Memory B cell (primary cell): ENCODE measurements around the gene ELK3.
A peak's percentile ranks its signal among the peaks of the same experiment; 100 is the strongest.

Experiments
- ATAC-seq: fragments of 150-1000 bp; cut with Tn5 transposase; 2 replicates; pipeline ENCODE4 v1.10.0; 2021; ENCODE audit warnings: low read depth, mild to moderate bottlenecking, moderate library complexity
- DNase-seq, 2 donors: peaks; one replicate each; pipeline ENCODE4 v3.0.0; 2022; ENCODE audit warnings: low spot score in 2 of 2
- H3K27ac Mint-ChIP-seq: one replicate; pipeline ENCODE4 v1.8.0; 2022; ENCODE audit warnings: mild to moderate bottlenecking, moderate library complexity, mixed read lengths
- H3K27me3 Mint-ChIP-seq: one replicate; pipeline ENCODE4 v1.8.0; 2022; ENCODE audit warnings: mixed read lengths
- H3K36me3 Mint-ChIP-seq: one replicate; pipeline ENCODE4 v1.8.0; 2022; ENCODE audit warnings: mild to moderate bottlenecking, mixed read lengths
- H3K4me1 Mint-ChIP-seq: one replicate; pipeline ENCODE4 v1.8.0; 2022; ENCODE audit warnings: mixed read lengths
- H3K4me3 Mint-ChIP-seq: one replicate; pipeline ENCODE4 v1.8.0; 2022; ENCODE audit warnings: mild to moderate bottlenecking, moderate library complexity, mixed read lengths
- H3K9me3 Mint-ChIP-seq: one replicate; pipeline ENCODE4 v1.8.0; 2022; ENCODE audit warnings: mixed read lengths

ELK3 gene

GRCh38 chr12:96226801-96227348 is 32.7 kb downstream of the ELK3 start:
- H3K4me3 Mint-ChIP-seq = no peak overlapping the region
- no peaks in the 10 kb centered on the region for H3K27me3 Mint-ChIP-seq
- peak overlapping the region; percentile 46 for H3K27ac Mint-ChIP-seq
- H3K4me1 Mint-ChIP-seq = peaks cover 33% of the 10 kb centered on the region
- ATAC-seq (no peak), DNase-seq (no peak)
- peaks cover 29% of the 10 kb centered on the region for H3K36me3 Mint-ChIP-seq
- H3K9me3 Mint-ChIP-seq = no peaks in the 10 kb centered on the region

GRCh38 chr12:96227365-96228106 is 33.4 kb downstream of the ELK3 start:
- H3K36me3 Mint-ChIP-seq = peaks cover 28% of the 10 kb centered on the region
- ATAC-seq (no peak), DNase-seq (no peak)
- H3K27me3 Mint-ChIP-seq = no peaks in the 10 kb centered on the region
- H3K27ac Mint-ChIP-seq = peak overlapping the region; percentile 46
- H3K9me3 Mint-ChIP-seq = no peaks in the 10 kb centered on the region
- no peak overlapping the region for H3K4me3 Mint-ChIP-seq
- H3K4me1 Mint-ChIP-seq = peaks cover 35% of the 10 kb centered on the region

- Mint-ChIP-seq H3K36me3 (peaks cover 28% of the 10 kb centered on the region), H3K4me3 (no peak overlapping the region), H3K27ac (no peak overlapping the region), H3K9me3 (no peaks in the 10 kb centered on the region), H3K4me1 (peaks cover 27% of the 10 kb centered on the region), H3K27me3 (no peaks in the 10 kb centered on the region)
- DNase-seq (no peak), ATAC-seq (no peak)
Observed at GRCh38 chr12:96228566-96229248, 34.5 kb downstream of the ELK3 start.

- H3K9me3 Mint-ChIP-seq = no peaks in the 10 kb centered on the region
- H3K4me1 Mint-ChIP-seq = peaks cover 20% of the 10 kb centered on the region
- H3K27ac Mint-ChIP-seq = no peak overlapping the region
- H3K36me3 Mint-ChIP-seq = peaks cover 26% of the 10 kb centered on the region
- DNase-seq (no peak), ATAC-seq (no peak)
- no peak overlapping the region for H3K4me3 Mint-ChIP-seq
- no peaks in the 10 kb centered on the region for H3K27me3 Mint-ChIP-seq
Observed at GRCh38 chr12:96230646-96231045, 36.5 kb downstream of the ELK3 start.

GRCh38 chr12:96233168-96233567 is 39.0 kb downstream of the ELK3 start:
- Mint-ChIP-seq H3K27ac (peak overlapping the region; percentile 81), H3K27me3 (no peaks in the 10 kb centered on the region), H3K9me3 (no peaks in the 10 kb centered on the region), H3K36me3 (peaks cover 16% of the 10 kb centered on the region), H3K4me3 (no peak overlapping the region), H3K4me1 (peaks cover 18% of the 10 kb centered on the region)
- no peak for ATAC-seq
- DNase-seq = no peak

- DNase-seq (no peak), ATAC-seq (no peak)
- peaks cover 17% of the 10 kb centered on the region for H3K4me1 Mint-ChIP-seq
- H3K36me3 Mint-ChIP-seq = peaks cover 16% of the 10 kb centered on the region
- no peaks in the 10 kb centered on the region for H3K9me3 Mint-ChIP-seq
- no peak overlapping the region for H3K27ac Mint-ChIP-seq
- H3K4me3 Mint-ChIP-seq = no peak overlapping the region
- H3K27me3 Mint-ChIP-seq = no peaks in the 10 kb centered on the region
Observed at GRCh38 chr12:96233939-96234461, 39.8 kb downstream of the ELK3 start.

GRCh38 chr12:96234591-96235483 is 40.7 kb downstream of the ELK3 start:
- H3K36me3 Mint-ChIP-seq = peaks cover 16% of the 10 kb centered on the region
- no peak overlapping the region for H3K27ac Mint-ChIP-seq
- H3K27me3 Mint-ChIP-seq = no peaks in the 10 kb centered on the region
- no peak for ATAC-seq
- H3K4me1 Mint-ChIP-seq = peaks cover 17% of the 10 kb centered on the region
- DNase-seq = no peak
- H3K4me3 Mint-ChIP-seq = no peak overlapping the region
- no peaks in the 10 kb centered on the region for H3K9me3 Mint-ChIP-seq

- no peaks in the 10 kb centered on the region for H3K27me3 Mint-ChIP-seq
- H3K27ac Mint-ChIP-seq = no peak overlapping the region
- no peak overlapping the region for H3K4me3 Mint-ChIP-seq
- no peak for ATAC-seq
- H3K9me3 Mint-ChIP-seq = no peaks in the 10 kb centered on the region
- no peak for DNase-seq
- peaks cover 21% of the 10 kb centered on the region for H3K4me1 Mint-ChIP-seq
- peaks cover 16% of the 10 kb centered on the region for H3K36me3 Mint-ChIP-seq
Observed at GRCh38 chr12:96235484-96235826, 41.3 kb downstream of the ELK3 start.

- H3K9me3 Mint-ChIP-seq = no peaks in the 10 kb centered on the region
- no peaks in the 10 kb centered on the region for H3K27me3 Mint-ChIP-seq
- H3K4me3 Mint-ChIP-seq = no peak overlapping the region
- H3K36me3 Mint-ChIP-seq = peaks cover 16% of the 10 kb centered on the region
- ATAC-seq = no peak
- no peak for DNase-seq
- H3K27ac Mint-ChIP-seq = no peak overlapping the region
- peaks cover 23% of the 10 kb centered on the region for H3K4me1 Mint-ChIP-seq
Observed at GRCh38 chr12:96236221-96236822, 42.1 kb downstream of the ELK3 start.

- Mint-ChIP-seq H3K9me3 (no peaks in the 10 kb centered on the region), H3K36me3 (peaks cover 12% of the 10 kb centered on the region), H3K27ac (peak overlapping the region; percentile 72), H3K4me3 (no peak overlapping the region), H3K27me3 (no peaks in the 10 kb centered on the region), H3K4me1 (peaks cover 20% of the 10 kb centered on the region)
- DNase-seq (no peak), ATAC-seq (no peak)
Observed at GRCh38 chr12:96237035-96237434, 42.9 kb downstream of the ELK3 start.

- peaks cover 20% of the 10 kb centered on the region for H3K4me1 Mint-ChIP-seq
- peaks cover 12% of the 10 kb centered on the region for H3K36me3 Mint-ChIP-seq
- no peaks in the 10 kb centered on the region for H3K9me3 Mint-ChIP-seq
Observed at GRCh38 chr12:96237465-96238077, 43.4 kb downstream of the ELK3 start.

GRCh38 chr12:96238336-96239047 is 44.3 kb downstream of the ELK3 start:
- no peaks in the 10 kb centered on the region for H3K9me3 Mint-ChIP-seq
- H3K27me3 Mint-ChIP-seq = no peaks in the 10 kb centered on the region
- no peak for ATAC-seq
- H3K27ac Mint-ChIP-seq = peak overlapping the region; percentile 72
- peaks cover 18% of the 10 kb centered on the region for H3K36me3 Mint-ChIP-seq
- H3K4me3 Mint-ChIP-seq = no peak overlapping the region
- DNase-seq = no peak
- peaks cover 25% of the 10 kb centered on the region for H3K4me1 Mint-ChIP-seq

More at GRCh38 chr12:96237465-96238077, 43.4 kb downstream of the ELK3 start:
- no peak for ATAC-seq
- Mint-ChIP-seq H3K27me3 (no peaks in the 10 kb centered on the region), H3K27ac (peak overlapping the region; percentile 72), H3K4me3 (no peak overlapping the region)
- DNase-seq = no peak
